ENCODE data around the gene PCSK1.

DNA sequence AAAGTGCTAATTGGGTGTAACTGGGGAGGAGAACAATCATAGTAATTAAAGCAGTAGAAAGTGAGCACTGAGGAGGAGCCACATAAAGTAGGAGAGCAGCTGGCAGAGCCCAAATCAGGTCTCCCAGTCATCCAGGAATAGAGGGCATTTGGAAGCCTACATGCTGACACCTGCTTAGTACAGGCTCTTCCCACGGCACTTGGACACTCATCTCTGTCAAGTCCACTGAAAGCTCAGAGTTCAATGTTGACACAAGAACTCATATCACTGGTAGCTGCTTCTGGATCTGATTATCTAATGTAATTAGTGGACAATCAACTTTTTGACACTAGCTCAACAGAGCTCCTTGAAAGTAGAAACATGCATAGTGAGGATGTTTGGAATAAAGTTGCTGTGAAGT is 45.9 kb upstream of the PCSK1 start:
- no peak for TF ChIP-seq ARNT (IDR thresholded peaks at IDR 0.05)
- TF ChIP-seq FOXA1 (IDR thresholded peaks at IDR 0.05): no peak
- TF ChIP-seq BHLHE40 (IDR thresholded peaks at IDR 0.05; ENCODE audit: borderline replicate concordance): no peak
- TF ChIP-seq FOXM1 (IDR thresholded peaks at IDR 0.05; ENCODE audit: borderline replicate concordance): no peak
- TF ChIP-seq LEF1 (IDR thresholded peaks at IDR 0.05; ENCODE audit: borderline replicate concordance): no peak
